GM04503 (cell line): ENCODE results near the gene BMPER.

Source experiments
- DNase-seq: peaks from one replicate; pipeline ENCODE4 v3.0.0-alpha.2; 2012; ENCODE audit warnings: low read depth

The BMPER gene

DNA sequence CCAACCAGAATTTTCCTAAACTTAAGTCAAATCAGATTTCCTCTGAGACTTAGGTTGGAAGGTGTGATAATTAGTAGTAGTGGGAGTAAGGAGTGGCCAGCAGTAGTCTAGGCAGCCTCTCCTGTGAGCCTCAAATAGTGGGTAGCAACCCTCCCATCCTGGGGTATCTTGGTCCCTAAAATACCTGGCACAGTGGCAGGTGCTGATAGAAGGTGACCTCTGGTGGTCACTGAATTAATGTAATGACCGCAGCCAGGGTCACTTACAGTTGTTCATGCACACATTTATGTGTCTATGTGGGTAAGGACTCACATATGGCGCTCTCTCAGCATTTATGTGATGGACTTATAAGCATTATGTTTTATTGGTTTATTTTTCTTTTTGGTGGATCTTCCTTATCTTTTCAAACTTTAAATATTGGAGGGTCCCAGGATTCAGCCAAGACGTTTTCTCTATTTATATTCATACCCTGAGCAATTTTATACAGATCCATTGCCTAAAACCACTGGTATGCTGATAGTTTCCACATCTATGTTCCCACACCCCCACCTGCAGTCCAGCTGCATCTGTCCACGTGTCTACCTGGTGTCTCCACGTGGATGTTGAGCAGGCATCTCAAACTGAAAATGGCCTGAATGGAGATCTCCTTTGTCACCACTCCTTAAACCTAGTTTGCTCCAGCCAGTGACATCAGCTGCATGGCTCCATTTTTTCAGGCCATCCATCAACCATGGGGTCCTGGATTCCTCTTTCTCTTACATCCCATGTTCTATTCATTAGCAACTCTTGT lies 18.3 kb downstream of the BMPER start:
- DNase-seq = no peak

- peak; percentile 31 for DNase-seq
Measured at GRCh38 chr7:33926535-33926934, 21.2 kb downstream of the BMPER start.

DNA sequence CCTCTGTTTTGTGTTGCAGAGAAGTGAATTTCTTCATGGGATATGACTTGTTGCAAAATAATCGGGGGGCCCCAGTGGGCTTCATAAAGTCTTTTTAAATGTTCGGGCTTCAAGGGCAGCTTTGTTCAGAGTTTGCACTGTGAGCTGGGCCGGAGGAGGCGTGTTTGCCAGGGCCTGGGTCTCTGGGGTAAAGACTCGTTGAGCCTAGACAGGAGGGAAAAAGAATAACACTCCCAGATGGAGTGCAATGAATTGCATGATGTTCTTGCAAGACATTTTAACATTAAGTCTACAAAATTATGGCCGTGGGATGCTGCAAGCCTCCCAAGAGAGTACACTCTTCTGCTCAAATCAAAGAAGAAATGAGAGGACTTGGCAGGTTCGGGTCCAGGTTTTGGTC lies 23.6 kb downstream of the BMPER start:
- no peak for DNase-seq

GRCh38 chr7:33932221-33932620 lies 26.9 kb downstream of the BMPER start:
- no peak for DNase-seq

- DNase-seq = peak; percentile 74
Measured at GRCh38 chr7:33932832-33933468, 27.6 kb downstream of the BMPER start.

GRCh38 chr7:33933611-33934281 lies 28.4 kb downstream of the BMPER start:
- peak; percentile 82 for DNase-seq

GRCh38 chr7:33934391-33934790 lies 29.1 kb downstream of the BMPER start:
- no peak for DNase-seq

GRCh38 chr7:33936503-33936902 lies 31.2 kb downstream of the BMPER start:
- DNase-seq = no peak

DNA sequence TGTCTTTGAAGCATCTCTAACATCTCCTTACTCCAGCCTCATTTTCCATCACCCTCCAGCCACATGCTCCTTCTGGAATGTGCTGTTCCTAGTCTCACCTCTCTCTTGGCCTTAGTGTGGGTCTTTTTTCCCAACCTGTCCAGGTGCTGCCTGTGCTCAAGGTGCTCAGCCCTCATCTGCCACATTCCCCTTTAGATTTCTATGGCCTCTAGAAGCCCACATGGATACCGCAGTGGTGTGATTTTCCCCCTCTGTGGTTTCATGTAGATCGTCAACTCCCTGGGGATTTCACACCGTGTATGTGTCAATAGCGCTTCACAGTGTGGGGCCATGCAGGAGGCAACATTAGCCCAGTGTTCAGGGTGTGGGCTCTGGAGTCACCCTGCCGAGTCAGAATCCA lies 32.5 kb downstream of the BMPER start:
- DNase-seq = no peak

DNA sequence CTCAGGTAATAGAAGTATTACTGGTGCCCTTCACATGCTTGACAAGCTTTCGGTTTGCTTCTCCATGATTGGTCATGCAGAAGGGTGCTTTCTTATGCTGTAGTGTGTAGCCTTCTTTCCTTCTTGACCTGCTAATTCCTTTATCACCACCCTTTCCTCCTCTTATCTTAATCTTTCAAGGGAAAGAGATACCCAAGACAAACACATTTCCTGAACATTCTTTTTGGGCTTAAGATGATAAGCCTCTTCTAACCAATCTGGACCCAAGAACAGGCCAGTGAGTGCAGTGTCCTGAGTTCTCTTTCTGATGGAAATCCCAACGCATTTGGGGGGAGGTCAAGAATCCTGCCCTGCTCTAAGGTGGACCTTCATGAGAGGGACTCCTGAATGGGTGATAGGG lies 33.8 kb downstream of the BMPER start:
- DNase-seq = no peak

DNA sequence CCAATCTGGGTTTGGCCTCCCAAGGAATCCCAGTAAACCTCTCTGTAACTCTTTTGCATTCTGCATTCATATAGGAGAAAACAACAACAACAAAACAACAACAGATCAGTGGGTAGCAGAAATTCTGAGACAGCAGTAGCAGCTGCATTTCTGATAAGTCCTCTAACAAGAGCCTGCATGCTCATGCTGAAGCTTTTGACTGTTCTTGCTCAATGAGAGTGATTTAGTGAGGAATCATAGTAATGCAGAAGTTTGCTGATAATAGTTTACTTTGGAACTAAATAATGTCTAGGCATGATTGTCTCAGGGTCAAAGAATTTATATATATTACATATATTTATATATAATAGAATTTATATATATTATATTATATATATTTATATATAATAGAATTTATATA lies 35.2 kb downstream of the BMPER start:
- DNase-seq = no peak

DNA sequence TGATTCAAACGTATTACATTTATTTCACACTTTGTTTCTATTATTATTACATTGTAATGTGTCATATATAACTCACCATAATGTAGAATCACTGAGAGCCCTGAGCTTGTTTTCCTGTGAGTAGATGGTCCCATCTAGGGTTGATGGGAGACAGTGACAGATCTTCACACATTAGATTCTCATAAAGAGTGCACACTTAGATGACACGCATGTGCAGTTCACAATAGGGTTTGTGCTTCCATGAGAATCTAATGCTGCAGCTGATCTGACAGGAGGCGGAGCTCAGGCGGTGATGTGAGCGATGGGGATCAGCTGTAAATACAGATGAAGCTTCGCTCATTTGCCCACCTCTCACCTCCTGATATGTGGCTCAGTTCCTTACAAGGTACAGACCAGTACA lies 36.1 kb downstream of the BMPER start:
- no peak for DNase-seq

DNA sequence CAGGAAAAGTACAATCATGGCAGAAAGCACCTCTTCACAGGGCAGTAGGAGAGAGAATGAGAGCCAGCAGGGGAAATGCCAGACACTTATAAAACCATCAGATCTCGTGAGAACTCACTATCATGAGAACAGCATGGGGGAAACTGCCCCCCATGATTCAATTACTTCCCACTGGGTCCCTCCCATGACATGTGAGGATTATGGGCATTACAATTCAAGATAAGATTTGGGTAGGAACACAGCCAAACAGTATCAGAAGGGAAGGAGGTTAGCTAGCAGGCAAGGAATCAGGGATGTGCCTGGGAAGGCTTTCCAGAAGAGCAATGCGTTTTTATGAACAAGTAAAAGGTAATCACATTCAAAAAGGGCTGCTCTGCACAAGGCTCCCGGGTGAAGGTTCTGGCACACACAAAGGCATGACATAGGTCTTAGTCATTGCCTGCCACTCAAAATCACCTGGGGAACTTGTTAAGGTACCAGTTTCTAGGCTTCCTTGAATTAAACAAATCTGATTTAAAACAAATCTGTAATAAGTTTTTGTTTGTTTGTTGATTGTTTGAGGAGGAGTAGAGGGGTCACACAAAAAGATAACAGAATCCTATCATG lies 40.9 kb downstream of the BMPER start:
- no peak for DNase-seq

DNA sequence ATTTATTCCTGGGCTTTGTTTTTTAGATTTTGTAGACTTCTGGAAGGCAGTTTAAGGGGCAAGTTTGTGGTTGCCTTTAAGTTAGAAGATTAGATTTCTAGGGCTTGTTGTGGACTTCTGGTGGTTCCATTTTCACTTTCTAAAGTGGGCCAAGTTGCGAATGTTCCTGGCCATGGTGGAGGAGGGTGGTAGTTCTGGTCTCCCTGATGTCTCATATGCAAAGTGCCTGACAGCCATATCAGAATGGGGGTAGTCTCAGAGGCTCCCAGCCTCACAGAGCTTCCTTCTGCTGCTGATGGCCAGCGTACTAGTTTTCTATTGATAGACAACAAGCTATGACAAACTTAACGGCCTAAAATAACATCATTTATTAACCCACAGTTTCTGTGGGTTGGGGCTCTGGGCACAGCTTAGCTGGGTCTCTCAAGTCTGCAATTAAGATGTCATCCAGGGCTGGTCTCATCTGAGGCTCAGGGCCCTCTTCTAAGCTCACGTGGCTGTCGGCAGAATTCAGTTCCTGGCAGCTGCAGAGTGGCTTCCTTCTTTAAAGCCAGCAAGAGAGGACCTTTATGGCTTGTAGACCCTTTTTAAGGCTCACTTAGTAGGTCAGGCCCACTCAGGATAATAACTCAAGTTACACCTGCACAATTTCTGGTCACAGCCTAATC lies 44.8 kb downstream of the BMPER start:
- no peak for DNase-seq

DNA sequence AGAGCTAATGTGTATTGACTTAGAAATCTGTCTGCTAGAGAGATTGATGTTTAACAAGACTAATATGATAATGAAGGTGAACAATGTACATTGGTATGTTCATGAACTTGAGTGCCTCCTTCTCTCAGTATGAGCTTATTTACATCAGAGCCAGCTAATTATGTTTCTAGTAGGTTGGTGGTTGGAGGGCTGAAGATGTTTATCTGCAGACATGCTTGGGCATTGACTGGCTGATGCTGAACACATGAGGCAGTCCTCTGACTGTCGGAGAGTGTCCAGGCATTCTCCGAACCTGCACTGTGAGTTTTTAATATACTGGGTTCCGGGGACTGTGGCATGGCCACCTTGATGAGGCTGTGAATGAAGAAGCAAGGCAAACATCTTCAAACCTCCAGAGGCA lies 47.5 kb downstream of the BMPER start:
- DNase-seq = no peak

DNA sequence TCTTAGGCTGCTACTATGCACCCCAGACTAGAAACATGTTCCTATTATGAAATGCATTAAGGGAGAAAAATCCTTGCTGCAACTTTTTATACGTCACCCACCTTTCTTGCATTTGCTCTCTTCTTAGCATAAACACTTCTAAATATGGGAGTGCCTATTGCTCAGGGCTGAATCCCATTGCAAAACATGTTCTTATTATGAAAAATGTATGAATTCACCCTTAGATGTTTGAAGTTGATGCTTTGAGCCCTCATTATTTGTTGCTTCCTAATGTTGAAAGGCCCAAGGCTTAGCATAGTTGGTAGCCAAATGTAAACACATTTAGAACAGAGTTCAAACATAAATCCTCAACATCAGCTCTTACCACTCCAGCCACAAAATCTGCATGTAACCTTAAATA lies 52.8 kb downstream of the BMPER start:
- DNase-seq = no peak

DNA sequence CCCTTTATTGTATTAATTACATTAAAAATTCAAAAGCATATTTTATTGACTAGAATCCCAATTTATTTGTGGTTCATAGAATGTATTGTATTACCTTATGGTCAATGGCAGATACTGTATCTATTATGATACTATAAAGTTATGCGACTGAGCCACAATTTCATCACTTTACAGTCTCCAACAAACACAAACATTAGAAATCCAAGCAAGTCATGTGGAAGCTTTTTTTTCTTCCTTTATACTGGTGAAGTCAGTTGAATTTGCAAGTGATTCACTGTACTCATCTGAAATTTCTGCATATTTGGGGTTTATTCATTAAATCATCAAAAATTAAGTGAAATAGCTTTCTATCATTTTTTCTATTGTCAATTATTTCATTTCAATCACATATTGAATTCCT lies 54.3 kb downstream of the BMPER start:
- DNase-seq = no peak

- peak; percentile 83 for DNase-seq
Measured at GRCh38 chr7:33961948-33962347, 56.6 kb downstream of the BMPER start.

DNA sequence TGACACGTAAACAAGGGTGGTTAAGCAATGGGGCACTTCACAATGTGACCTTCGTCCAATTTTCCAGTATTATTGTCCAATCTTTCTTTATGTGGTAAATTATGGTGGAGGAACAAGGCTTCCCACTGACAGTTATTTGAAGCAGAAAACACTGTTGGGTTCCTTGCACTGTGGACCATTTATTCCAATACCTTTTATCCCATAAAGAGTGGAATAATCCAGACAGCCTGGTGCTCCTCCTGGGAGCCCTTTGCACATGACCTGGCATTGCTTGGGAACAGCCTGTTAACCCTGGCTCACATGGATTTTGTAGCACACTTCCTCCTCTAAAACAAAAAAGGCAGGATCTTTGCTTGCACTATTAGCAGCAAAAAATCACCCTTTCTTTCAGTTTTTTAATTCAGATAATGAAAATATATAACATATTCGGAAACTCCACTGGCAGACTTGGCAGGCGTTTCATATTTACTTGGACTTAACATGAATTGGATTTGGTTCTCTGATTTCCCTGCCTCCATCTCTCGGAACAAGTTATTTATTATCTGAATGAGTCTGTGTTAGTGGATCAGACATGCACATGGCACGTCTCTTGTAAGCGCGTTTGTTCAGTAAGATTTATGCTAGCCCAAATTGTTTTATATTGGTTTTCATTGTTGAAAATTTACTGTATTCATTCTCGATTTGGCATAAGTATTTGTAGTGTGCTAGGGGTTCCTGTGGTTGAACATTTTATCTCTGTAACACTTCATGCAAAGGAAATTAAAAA lies 59.3 kb downstream of the BMPER start:
- DNase-seq = no peak

DNA sequence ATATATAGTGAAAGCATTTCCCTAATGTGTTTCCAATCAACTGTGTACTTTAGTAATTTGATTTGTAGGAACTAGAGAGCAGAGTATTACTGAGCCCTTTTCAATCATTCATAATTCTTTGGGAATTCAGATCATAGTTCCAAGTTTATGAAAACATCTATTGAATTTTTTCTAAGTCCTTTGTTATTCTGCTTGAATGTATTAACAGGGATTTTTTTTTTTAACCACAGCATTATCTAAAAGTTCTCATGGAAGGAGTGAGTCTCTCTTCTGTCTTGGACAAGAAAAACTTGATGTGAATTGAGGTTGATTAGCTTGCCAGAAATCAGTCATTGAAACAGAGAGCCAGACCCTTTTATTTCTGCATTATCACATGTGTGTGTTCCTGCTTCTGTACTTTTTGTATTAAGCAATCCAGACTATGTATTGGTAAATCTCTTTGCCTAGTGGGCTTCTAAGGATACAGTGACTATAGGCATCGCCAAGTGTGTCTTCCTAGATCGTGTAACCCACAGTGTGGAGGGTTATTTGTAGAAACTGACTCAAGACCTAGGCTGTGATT lies 59.9 kb downstream of the BMPER start:
- DNase-seq = no peak

DNA sequence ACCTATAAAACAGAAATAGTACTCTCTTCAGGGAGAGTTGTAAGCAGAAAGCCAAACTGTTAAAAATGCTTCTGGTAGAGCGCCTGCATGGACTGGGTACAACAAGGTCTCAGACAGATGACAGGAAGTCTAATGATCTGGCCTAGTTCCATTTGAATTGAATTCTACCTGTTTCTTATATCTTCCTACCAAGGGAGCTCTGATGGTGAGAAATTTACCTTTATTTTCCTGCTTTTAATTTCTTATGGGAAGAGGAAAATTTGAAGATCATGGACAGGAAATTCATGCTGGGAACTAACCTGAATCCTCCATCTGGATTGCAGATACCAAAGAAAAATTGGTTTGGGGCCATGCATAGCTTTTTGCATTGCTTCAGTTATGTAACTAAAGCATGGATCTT lies 63.3 kb downstream of the BMPER start:
- no peak for DNase-seq
